Progenitor cell of endocrine pancreas (in vitro differentiated cells): Measurements from ENCODE around the gene PLB1. TPM values are rescaled to one million over a fixed set of nuclear protein-coding genes. Genes with fewer than 3 reads are reported as not detected.

Experiments used
- DNase-seq: peaks from one replicate; pipeline ENCODE4 v3.0.0; 2021; ENCODE audit warnings: low spot score; ENCODE audit not compliant: unreplicated experiment
- H3K27ac Mint-ChIP-seq: 2 replicates; pipeline ENCODE4 v1.8.0; 2021; ENCODE audit warnings: mild to moderate bottlenecking, moderate library complexity, mixed read lengths
- H3K27me3 Mint-ChIP-seq: 2 replicates; pipeline ENCODE4 v1.8.0; 2021; ENCODE audit warnings: mixed read lengths
- H3K36me3 Mint-ChIP-seq: 2 replicates; pipeline ENCODE4 v1.8.0; 2022; ENCODE audit warnings: mixed read lengths; ENCODE audit not compliant: insufficient read depth
- H3K4me1 Mint-ChIP-seq: 2 replicates; pipeline ENCODE4 v1.8.0; 2021; ENCODE audit warnings: low read depth, mixed read lengths
- H3K4me3 Mint-ChIP-seq: 2 replicates; pipeline ENCODE4 v1.8.0; 2021; ENCODE audit warnings: low read depth, mild to moderate bottlenecking, moderate library complexity, mixed read lengths
- H3K9me3 Mint-ChIP-seq: 2 replicates; pipeline ENCODE4 v1.8.0; 2021; ENCODE audit warnings: low read depth, mixed read lengths
- total RNA-seq: library from RNA; stranded (reverse); gene quantifications from 2 replicates; pipeline ENCODE4 v1.2.1, GENCODE V29; 2021
- TF ChIP-seq, protein P1 (sequence below): fragments of 200-600 bp; sonication (generic); IDR thresholded peaks from one replicate; pipeline ENCODE4 v1.5.0; 2021; ENCODE audit warnings: antibody characterized with exemption, mild to moderate bottlenecking; ENCODE audit not compliant: unreplicated experiment

The PLB1 gene
- total RNA-seq, 1 donor from 2014 or later, result 0.65 TPM

DNA sequence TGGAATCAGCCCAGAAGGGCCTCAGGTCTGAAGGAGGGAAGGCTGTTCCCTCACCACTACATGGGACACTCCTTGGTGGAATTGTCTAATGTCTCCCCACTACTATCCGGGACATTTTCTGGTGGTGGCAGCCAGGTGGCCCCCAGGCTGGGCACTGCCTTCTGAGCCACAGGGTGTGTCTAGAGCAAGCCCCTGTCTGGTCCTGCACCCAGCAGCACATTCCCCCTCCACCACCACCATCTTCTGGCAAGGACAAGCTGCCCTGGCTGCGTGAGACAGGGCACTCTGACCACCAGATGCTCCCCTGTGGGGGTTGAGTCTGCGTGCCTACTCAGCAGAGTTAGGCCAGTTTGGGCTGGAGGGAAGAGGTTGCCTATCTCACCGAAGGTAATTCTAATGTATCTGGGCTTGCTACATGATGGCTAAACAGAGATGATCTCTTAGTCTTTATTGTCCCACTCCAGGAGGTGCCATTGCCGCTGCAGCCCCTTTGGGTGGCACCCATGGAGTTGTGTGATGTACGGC lies 106.3 kb downstream of the PLB1 start:
- no peak overlapping the region for H3K4me3 Mint-ChIP-seq
- H3K27ac Mint-ChIP-seq, result no peak overlapping the region
- H3K9me3 Mint-ChIP-seq, result no peaks in the 10 kb centered on the region
- no peaks in the 10 kb centered on the region for H3K4me1 Mint-ChIP-seq
- H3K27me3 Mint-ChIP-seq, result peaks cover 5% of the 10 kb centered on the region
- no peaks in the 10 kb centered on the region for H3K36me3 Mint-ChIP-seq
- DNase-seq, result no peak
- TF ChIP-seq, protein P1, sequence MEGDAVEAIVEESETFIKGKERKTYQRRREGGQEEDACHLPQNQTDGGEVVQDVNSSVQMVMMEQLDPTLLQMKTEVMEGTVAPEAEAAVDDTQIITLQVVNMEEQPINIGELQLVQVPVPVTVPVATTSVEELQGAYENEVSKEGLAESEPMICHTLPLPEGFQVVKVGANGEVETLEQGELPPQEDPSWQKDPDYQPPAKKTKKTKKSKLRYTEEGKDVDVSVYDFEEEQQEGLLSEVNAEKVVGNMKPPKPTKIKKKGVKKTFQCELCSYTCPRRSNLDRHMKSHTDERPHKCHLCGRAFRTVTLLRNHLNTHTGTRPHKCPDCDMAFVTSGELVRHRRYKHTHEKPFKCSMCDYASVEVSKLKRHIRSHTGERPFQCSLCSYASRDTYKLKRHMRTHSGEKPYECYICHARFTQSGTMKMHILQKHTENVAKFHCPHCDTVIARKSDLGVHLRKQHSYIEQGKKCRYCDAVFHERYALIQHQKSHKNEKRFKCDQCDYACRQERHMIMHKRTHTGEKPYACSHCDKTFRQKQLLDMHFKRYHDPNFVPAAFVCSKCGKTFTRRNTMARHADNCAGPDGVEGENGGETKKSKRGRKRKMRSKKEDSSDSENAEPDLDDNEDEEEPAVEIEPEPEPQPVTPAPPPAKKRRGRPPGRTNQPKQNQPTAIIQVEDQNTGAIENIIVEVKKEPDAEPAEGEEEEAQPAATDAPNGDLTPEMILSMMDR, result no peak

GRCh38 chr2:28602751-28603639 lies 107.1 kb downstream of the PLB1 start:
- Mint-ChIP-seq H3K4me1 (no peaks in the 10 kb centered on the region), H3K36me3 (no peaks in the 10 kb centered on the region), H3K27me3 (peaks cover 5% of the 10 kb centered on the region), H3K4me3 (no peak overlapping the region), H3K9me3 (no peaks in the 10 kb centered on the region), H3K27ac (no peak overlapping the region)
- DNase-seq, result no peak
- TF ChIP-seq, protein P1, result no peak

DNA sequence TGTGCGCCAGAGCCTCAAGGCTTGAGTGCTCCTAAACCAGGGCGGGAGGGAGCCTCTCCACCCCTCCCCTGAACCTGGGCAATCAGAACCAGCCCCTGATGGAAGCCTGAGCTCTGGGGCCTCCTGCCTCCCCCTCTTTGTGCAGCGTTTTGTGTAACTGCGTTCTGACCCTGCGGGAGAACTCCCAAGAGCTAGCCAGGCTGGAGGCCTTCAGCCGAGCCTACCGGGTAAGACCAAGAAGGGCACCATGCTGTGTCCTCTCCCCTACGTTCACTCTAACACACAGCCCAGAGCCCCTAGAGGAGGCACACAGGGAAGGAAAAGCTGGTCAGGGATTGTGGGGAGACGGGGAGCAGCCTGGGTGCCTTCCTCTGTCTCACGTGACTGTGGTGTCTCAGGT lies 108.0 kb downstream of the PLB1 start:
- no peak overlapping the region for H3K4me3 Mint-ChIP-seq
- no peaks in the 10 kb centered on the region for H3K9me3 Mint-ChIP-seq
- H3K27ac Mint-ChIP-seq, result no peak overlapping the region
- DNase-seq, result no peak
- H3K27me3 Mint-ChIP-seq, result peaks cover 5% of the 10 kb centered on the region
- no peaks in the 10 kb centered on the region for H3K4me1 Mint-ChIP-seq
- TF ChIP-seq, protein P1, result no peak
- H3K36me3 Mint-ChIP-seq, result no peaks in the 10 kb centered on the region

DNA sequence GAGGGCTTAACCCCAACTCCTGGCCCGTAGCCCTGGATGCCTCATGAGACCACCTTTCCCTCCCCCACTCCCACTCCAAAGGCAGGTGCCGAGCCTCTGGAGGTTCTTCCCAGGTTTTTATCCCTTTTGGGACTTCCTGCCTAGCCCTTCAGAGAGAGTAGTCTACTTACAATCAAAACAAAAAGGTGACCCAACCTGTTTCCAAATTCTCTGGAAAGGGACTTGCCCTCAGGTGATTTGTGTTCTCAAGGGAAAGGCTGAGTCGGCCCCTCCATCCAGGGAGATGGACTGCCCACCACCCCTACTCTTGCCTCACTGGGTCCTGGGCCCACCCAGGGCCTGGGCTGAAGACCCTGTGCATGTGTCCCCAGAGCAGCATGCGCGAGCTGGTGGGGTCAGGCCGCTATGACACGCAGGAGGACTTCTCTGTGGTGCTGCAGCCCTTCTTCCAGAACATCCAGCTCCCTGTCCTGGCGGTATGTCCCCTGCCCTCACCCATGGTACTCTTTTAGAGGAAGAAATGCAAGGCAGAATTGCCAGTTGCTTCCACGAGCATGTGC lies 108.5 kb downstream of the PLB1 start:
- TF ChIP-seq, protein P1, result no peak
- no peaks in the 10 kb centered on the region for H3K4me1 Mint-ChIP-seq
- H3K27me3 Mint-ChIP-seq, result peaks cover 5% of the 10 kb centered on the region
- H3K9me3 Mint-ChIP-seq, result no peaks in the 10 kb centered on the region
- DNase-seq, result no peak
- no peaks in the 10 kb centered on the region for H3K36me3 Mint-ChIP-seq
- H3K27ac Mint-ChIP-seq, result no peak overlapping the region
- H3K4me3 Mint-ChIP-seq, result no peak overlapping the region

GRCh38 chr2:28606986-28607441 lies 111.2 kb downstream of the PLB1 start:
- no peaks in the 10 kb centered on the region for H3K4me1 Mint-ChIP-seq
- H3K27ac Mint-ChIP-seq, result no peak overlapping the region
- DNase-seq, result no peak
- TF ChIP-seq, protein P1, result no peak
- no peaks in the 10 kb centered on the region for H3K36me3 Mint-ChIP-seq
- H3K9me3 Mint-ChIP-seq, result no peaks in the 10 kb centered on the region
- H3K27me3 Mint-ChIP-seq, result peaks cover 13% of the 10 kb centered on the region
- H3K4me3 Mint-ChIP-seq, result no peak overlapping the region
